Calu3 (cell line): Measurements from ENCODE around the gene NAIF1. TPM values are rescaled to one million over a fixed set of nuclear protein-coding genes. Genes with fewer than 3 reads are reported as not detected.
A peak's percentile ranks its signal among the peaks of the same experiment; 100 is the strongest.

Source experiments
- BruUV-seq: library from RNA; stranded (reverse); fragments of 400-500 nt; replicated peaks from 2 replicates; lab custom pipeline; 2021; lab: Mats Ljungman, UMichigan
- CTCF ChIA-PET: fragments of 300-600 bp; sonication (Branson Sonifier 250); formaldehyde crosslinking; loops from one replicate; lab custom pipeline; 2022; ENCODE audit warnings: antibody characterized with exemption; lab: Charles Lee
- DNase-seq: peaks from one replicate; pipeline ENCODE4 v3.0.0; 2022
- H3K27ac Mint-ChIP-seq: one replicate; pipeline ENCODE4 v1.8.0; 2022; ENCODE audit warnings: mixed read lengths; ENCODE audit not compliant: unreplicated experiment
- H3K27me3 Mint-ChIP-seq: one replicate; pipeline ENCODE4 v1.8.0; 2022; ENCODE audit warnings: mixed read lengths; ENCODE audit not compliant: unreplicated experiment
- H3K36me3 Mint-ChIP-seq: one replicate; pipeline ENCODE4 v1.8.0; 2022; ENCODE audit warnings: mild to moderate bottlenecking, moderate library complexity, mixed read lengths; ENCODE audit not compliant: insufficient read depth, unreplicated experiment
- H3K4me1 Mint-ChIP-seq: one replicate; pipeline ENCODE4 v1.8.0; 2022; ENCODE audit warnings: mild to moderate bottlenecking, low read depth, mixed read lengths; ENCODE audit not compliant: unreplicated experiment
- H3K4me3 Mint-ChIP-seq: one replicate; pipeline ENCODE4 v1.8.0; 2022; ENCODE audit warnings: mild to moderate bottlenecking, low read depth, moderate library complexity, mixed read lengths; ENCODE audit not compliant: unreplicated experiment
- H3K9me3 Mint-ChIP-seq: one replicate; pipeline ENCODE4 v1.8.0; 2022; ENCODE audit warnings: low read depth, mixed read lengths; ENCODE audit not compliant: unreplicated experiment
- intact Hi-C: fragments of 100-400 bp; cut with micrococcal nuclease; formaldehyde crosslinking; loops from one replicate; pipeline ENCODE4 v1.10.0; 2022; ENCODE audit not compliant: unreplicated experiment
- total RNA-seq: library from RNA; stranded (reverse); gene quantifications from 2 replicates; pipeline ENCODE4 v1.2.3, GENCODE V29; 2022
- TF ChIP-seq, protein P1 (sequence below): fragments of 200-600 bp; IDR thresholded peaks from one replicate; pipeline ENCODE4 v1.8.0; 2022; ENCODE audit warnings: antibody characterized with exemption; ENCODE audit not compliant: unreplicated experiment

NAIF1 gene
- total RNA-seq, 1 experiment from 2014 or later: 9.0 TPM

DNA sequence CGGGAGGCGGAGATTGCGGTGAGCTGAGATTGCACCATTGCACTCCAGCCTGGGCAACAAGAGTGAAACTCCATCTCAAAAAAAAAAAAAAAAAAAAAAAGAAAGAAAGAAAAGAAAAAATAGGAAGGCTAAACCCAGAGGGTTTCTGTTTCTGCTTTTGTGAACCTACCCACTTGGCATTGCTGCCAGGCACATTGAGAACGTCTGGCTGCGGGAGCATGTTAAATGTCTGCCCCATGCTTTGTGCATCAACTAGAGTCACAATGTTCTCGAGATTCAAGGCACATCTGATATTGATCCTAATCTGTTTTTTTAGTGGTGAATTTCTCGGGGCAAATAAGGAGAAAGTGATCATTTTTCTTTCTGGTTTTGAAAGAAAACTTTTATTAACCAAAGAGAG is 3.8 kb upstream of the NAIF1 start:
- TSS peak; percentile 18 for BruUV-seq
- no peak for DNase-seq
- CTCF ChIA-PET: no interaction called here
- Mint-ChIP-seq H3K27ac (no peak overlapping the region), H3K27me3 (no peaks in the 10 kb centered on the region), H3K9me3 (no peaks in the 10 kb centered on the region), H3K4me3 (no peak overlapping the region), H3K36me3 (peaks cover 32% of the 10 kb centered on the region), H3K4me1 (peaks cover 20% of the 10 kb centered on the region)
- intact Hi-C loops: no loop called here
- TF ChIP-seq, protein P1, sequence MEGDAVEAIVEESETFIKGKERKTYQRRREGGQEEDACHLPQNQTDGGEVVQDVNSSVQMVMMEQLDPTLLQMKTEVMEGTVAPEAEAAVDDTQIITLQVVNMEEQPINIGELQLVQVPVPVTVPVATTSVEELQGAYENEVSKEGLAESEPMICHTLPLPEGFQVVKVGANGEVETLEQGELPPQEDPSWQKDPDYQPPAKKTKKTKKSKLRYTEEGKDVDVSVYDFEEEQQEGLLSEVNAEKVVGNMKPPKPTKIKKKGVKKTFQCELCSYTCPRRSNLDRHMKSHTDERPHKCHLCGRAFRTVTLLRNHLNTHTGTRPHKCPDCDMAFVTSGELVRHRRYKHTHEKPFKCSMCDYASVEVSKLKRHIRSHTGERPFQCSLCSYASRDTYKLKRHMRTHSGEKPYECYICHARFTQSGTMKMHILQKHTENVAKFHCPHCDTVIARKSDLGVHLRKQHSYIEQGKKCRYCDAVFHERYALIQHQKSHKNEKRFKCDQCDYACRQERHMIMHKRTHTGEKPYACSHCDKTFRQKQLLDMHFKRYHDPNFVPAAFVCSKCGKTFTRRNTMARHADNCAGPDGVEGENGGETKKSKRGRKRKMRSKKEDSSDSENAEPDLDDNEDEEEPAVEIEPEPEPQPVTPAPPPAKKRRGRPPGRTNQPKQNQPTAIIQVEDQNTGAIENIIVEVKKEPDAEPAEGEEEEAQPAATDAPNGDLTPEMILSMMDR: no peak

DNA sequence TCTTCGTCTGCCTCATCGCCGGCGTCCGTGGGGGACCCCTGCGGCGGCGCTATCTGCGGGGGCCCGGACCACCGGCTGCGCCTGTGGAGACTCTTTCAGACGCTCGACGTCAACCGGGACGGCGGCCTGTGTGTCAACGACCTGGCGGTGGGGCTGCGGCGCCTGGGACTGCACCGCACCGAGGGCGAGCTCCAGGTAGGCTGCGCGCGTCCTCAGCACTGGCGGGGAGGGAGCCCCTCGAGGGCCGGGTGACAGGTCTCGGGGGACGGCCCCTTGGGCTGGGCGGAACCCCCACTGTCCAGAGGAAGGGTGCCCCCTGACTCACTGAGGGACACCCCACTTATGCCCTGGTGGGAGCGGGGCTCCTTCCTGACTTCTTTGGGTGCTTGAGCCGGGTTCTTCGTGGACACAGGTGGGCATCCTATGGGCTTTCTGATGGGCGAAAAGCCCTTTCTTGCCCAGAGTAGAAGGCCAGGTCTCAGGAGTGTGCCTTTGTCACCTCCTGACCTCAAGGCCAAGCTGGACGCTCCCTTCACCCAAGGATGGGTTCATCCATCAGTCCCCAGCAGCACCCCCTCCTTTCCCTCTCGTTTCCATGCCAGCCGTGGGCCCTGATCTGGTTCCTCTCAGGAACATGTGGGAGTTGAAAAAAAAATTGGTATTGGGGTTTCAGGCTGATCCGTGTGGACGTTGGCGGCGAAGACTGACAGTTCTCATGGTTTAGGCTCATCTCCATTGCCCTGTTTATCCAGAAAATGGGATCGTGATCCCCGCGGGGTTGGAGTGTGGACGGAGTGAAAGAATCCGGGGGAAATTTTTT is 1.5 kb upstream of the NAIF1 start:
- Mint-ChIP-seq H3K27ac (peak overlapping the region; percentile 56), H3K27me3 (no peaks in the 10 kb centered on the region), H3K36me3 (peaks cover 28% of the 10 kb centered on the region), H3K4me3 (no peak overlapping the region), H3K4me1 (peaks cover 19% of the 10 kb centered on the region), H3K9me3 (no peaks in the 10 kb centered on the region)
- intact Hi-C loops: no loop called here
- no TSS peak for BruUV-seq
- TF ChIP-seq, protein P1: no peak
- CTCF ChIA-PET: interaction anchor here (0.6 to 2.1 kb wide), 3 partner anchors 10 to 14 kb away, joined by 3 to 11 read pairs (median 4); no protein-coding TSS in a partner anchor
- no peak for DNase-seq

DNA sequence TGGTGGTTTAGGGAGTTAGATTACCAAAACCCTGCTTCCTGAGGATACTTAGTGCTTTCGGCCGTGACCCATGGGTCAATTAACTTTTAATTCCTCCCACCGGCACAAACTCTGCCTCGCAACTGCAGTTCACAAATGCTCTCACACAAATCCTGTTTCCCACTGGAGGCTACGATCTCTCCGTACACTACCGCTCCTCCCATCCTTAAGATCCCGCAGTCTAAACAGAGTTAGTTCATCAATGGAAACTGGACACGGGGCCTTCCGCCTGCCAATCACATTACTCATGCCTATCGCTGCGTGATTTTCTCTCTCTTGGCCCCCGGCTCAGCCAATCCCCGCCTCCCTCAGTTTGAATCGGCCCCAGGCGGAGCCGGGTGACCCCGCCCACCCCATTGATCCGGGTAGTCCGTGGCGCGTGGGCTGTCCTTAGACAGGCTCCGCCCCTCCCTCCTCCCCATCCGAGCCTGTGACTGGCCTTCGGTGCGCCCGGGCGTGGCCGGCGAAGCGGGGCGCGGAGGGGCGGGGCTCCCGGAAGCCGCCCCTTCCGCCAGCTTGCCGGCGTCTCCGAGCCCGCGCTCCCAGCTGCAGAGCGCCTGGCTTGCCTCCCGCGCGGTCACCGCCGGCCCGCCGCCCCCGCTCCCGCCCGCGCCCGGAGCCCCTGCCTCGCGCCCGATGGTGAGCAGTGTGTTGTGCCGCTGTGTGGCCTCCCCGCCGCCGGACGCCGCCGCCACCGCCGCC is 695 bp upstream of the NAIF1 start, which contains the start of gene SLC25A25:
Gene SLC25A25, plus strand, starts transcription at position 588 of the 741 bp plus-strand sequence. Its CDS starts 88 bp downstream, at position 676.
- Mint-ChIP-seq H3K4me1 (peaks cover 11% of the 10 kb centered on the region), H3K9me3 (no peaks in the 10 kb centered on the region), H3K27me3 (no peaks in the 10 kb centered on the region), H3K4me3 (no peak within 1 kb of the TSS), H3K36me3 (peaks cover 22% of the 10 kb centered on the region), H3K27ac (peak within 1 kb of the TSS; percentile 56)
- CTCF ChIA-PET: interaction anchor here (0.6 to 2.1 kb wide), 4 partner anchors 11 to 60 kb away, joined by 3 to 11 read pairs (median 4); no protein-coding TSS in a partner anchor
- peak; percentile 99 for DNase-seq
- BruUV-seq: no TSS peak
- TF ChIP-seq, protein P1: no peak
- intact Hi-C loops: no loop called here

DNA sequence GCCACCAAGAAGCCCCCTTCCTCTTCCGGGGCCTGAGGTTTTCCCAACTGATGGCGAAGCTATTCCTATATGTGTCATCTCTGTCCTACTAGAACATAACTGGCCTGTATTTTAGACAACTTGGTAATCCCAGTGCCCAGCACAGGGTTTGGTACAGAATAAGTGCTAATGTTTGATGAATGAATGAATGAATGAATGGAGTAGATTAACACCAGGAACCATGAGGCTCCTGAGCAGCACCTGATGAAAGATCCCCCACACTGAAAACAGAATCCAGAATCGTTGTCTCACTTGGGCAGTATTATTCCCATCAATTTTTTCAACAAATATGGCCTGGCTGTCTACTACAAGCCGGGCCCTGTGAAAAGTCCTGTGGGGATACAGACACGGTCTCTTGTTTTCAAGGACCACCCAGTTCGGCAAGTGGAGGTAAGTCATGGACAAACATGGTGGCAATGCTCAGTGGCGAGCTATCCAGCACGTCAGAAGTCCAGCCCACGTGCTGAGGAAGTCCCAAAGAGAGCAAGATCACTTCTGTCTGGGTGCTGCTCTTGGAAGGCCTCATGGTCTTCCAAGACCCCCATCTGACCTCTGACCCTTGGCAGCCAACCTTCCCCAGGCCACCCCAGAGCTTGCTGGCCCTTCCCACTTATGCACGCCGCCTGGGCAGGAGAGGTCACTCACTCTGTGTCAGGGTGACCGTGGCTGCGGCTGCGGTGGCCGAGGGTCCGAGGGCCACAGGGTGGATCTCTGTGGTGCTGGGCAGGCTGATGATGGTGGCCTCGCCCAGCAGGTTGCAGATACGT is 1.0 kb downstream of the NAIF1 start:
- Mint-ChIP-seq H3K27me3 (no peaks in the 10 kb centered on the region), H3K4me3 (no peak overlapping the region), H3K36me3 (peaks cover 10% of the 10 kb centered on the region), H3K9me3 (no peaks in the 10 kb centered on the region), H3K27ac (no peak overlapping the region), H3K4me1 (no peaks in the 10 kb centered on the region)
- BruUV-seq: TSS peak; percentile 24
- TF ChIP-seq, protein P1: no peak
- no peak for DNase-seq
- CTCF ChIA-PET: interaction anchor here (1.4 kb wide), 1 partner anchor 14 kb away, joined by 5 read pairs; no protein-coding TSS in a partner anchor
- intact Hi-C loops: no loop called here
